ENCODE results near the gene CORO2A. TPM values are rescaled to one million over a fixed set of nuclear protein-coding genes. Genes with fewer than 3 reads are reported as not detected.
A peak's percentile ranks its signal among the peaks of the same experiment; 100 is the strongest.

Gene CORO2A
- total and polyA plus RNA-seq, 11 donors, result 0.09 to 2.2 (median 0.22) TPM

GRCh38 chr9:98104445-98104881 is 88.0 kb downstream of the CORO2A start:
- Histone ChIP-seq H3K36me3 (peaks cover 0 to 10% (median 0%) of the 10 kb centered on the region in 9 donors), H3K27me3 (no peaks in the 10 kb centered on the region), H3K27ac (peak overlapping the region in 1 of 12 donors; percentile 75), H3K4me3 (no peak overlapping the region), H3K4me1 (peaks cover 0 to 94% (median 0%) of the 10 kb centered on the region in 12 donors), H3K9me3 (peaks cover 0 to 21% (median 0%) of the 10 kb centered on the region in 12 donors)
- 84 to 90% (median 89%) methylated on average over 3 of the region's 3 CpGs for WGBS, 4 donors
- intact Hi-C loops (cut with DNase I), result no loop called here
- TF ChIP-seq CTCF (IDR thresholded peaks at IDR 0.05) (no peak), POLR2A (IDR thresholded peaks at IDR 0.05) (no peak)
- ATAC-seq (peak in 3 of 4 donors; percentile 20 to 63 (median 47)), DNase-seq (no peak)

GRCh38 chr9:98101868-98102273 is 90.6 kb downstream of the CORO2A start:
- peaks cover 0 to 13% (median 0%) of the 10 kb centered on the region in 12 donors for H3K9me3 ChIP-seq
- peaks cover 0 to 28% (median 0%) of the 10 kb centered on the region in 9 donors for H3K36me3 ChIP-seq

GRCh38 chr9:98101416-98101815 is 91.0 kb downstream of the CORO2A start:
- peaks cover 0 to 9% (median 0%) of the 10 kb centered on the region in 12 donors for H3K9me3 ChIP-seq
- peaks cover 0 to 69% (median 0%) of the 10 kb centered on the region in 12 donors for H3K4me1 ChIP-seq
- no peak overlapping the region for H3K4me3 ChIP-seq
- 89 to 95% (median 92%) methylated on average over 7 of the region's 7 CpGs for WGBS, 4 donors
- TF ChIP-seq POLR2A (IDR thresholded peaks at IDR 0.05) (no peak), CTCF (IDR thresholded peaks at IDR 0.05) (no peak)
- intact Hi-C loops (cut with DNase I), result no loop called here
- DNase-seq (no peak), ATAC-seq (no peak)
- H3K27me3 ChIP-seq, result no peaks in the 10 kb centered on the region
- H3K27ac ChIP-seq, result peak overlapping the region in 1 of 12 donors; percentile 75
- H3K36me3 ChIP-seq, result peaks cover 0 to 30% (median 0%) of the 10 kb centered on the region in 9 donors

More at GRCh38 chr9:98101868-98102273, 90.6 kb downstream of the CORO2A start:
- TF ChIP-seq POLR2A (IDR thresholded peaks at IDR 0.05), result no peak
- no peak for TF ChIP-seq CTCF (IDR thresholded peaks at IDR 0.05)
- intact Hi-C loops (cut with DNase I), result no loop called here
- Histone ChIP-seq H3K4me1 (peaks cover 0 to 73% (median 0%) of the 10 kb centered on the region in 12 donors), H3K27ac (peak overlapping the region in 1 of 12 donors; percentile 75), H3K4me3 (peak overlapping the region in 1 of 12 donors; percentile 2), H3K27me3 (no peaks in the 10 kb centered on the region)
- DNase-seq, result no peak
- ATAC-seq, result peak in 2 of 4 donors; percentile 38 to 49
- WGBS, 4 donors, result 42 to 66% (median 55%) methylated on average over 6 of the region's 6 CpGs

GRCh38 chr9:98100456-98100855 is 92.0 kb downstream of the CORO2A start:
- no peak for ATAC-seq
- H3K27ac ChIP-seq, result peak overlapping the region in 1 of 12 donors; percentile 75
- no peaks in the 10 kb centered on the region for H3K9me3 ChIP-seq
- TF ChIP-seq CTCF (IDR thresholded peaks at IDR 0.05) (no peak), POLR2A (IDR thresholded peaks at IDR 0.05) (no peak)
- no peaks in the 10 kb centered on the region for H3K27me3 ChIP-seq
- intact Hi-C loops (cut with DNase I), result no loop called here
- DNase-seq, result no peak
- peaks cover 0 to 39% (median 0%) of the 10 kb centered on the region in 9 donors for H3K36me3 ChIP-seq
- H3K4me3 ChIP-seq, result no peak overlapping the region
- peaks cover 0 to 60% (median 0%) of the 10 kb centered on the region in 12 donors for H3K4me1 ChIP-seq

Measured in heart left ventricle (tissue), 16 donors.